ENCODE measurements around the gene PTPN4. TPM values are rescaled to one million over a fixed set of nuclear protein-coding genes. Genes with fewer than 3 reads are reported as not detected.

PTPN4 gene
- polyA plus RNA-seq, 3 donors: 5.5 to 6.7 (median 5.7) TPM

- no peak for TF ChIP-seq CTCF (IDR thresholded peaks at IDR 0.05)
Observed at GRCh38 chr2:119760237-119760955, 674 bp downstream of the PTPN4 start.

GRCh38 chr2:119760956-119761275 is 1.2 kb downstream of the PTPN4 start:
- Mint-ChIP-seq H3K27ac (peak overlapping the region in 1 of 7 donors; percentile 2), H3K36me3 (peaks cover 0 to 5% of the 10 kb centered on the region in 2 donors), H3K9me3 (peaks cover 0 to 4% (median 0%) of the 10 kb centered on the region in 7 donors), H3K4me3 (peak overlapping the region; percentile 89 to 90), H3K4me1 (peaks cover 37% of the 10 kb centered on the region), H3K27me3 (ENCODE audit: low read depth in 3 of 3) (no peaks in the 10 kb centered on the region)
- no peak for TF ChIP-seq CTCF (IDR thresholded peaks at IDR 0.05)
- DNase-seq: no peak
- Histone ChIP-seq H2AFZ (ENCODE audit: insufficient read depth, low read depth, low read length, poor library complexity, severe bottlenecking) (peak overlapping the region; percentile 99), H3K9ac (ENCODE audit: insufficient read depth, low read length, poor library complexity, severe bottlenecking) (no peak overlapping the region), H3K4me2 (replicated peaks; ENCODE audit: extremely low read depth, low read length, poor library complexity, severe bottlenecking) (peak overlapping the region; percentile 97), H3K9me3 (replicated peaks in 1 of 2; ENCODE audit: control insufficient read depth in 1 of 2, insufficient read depth in 1 of 2, low read length in 2 of 2) (no peaks in the 10 kb centered on the region), H3K27ac (ENCODE audit: low read depth in 1 of 2, low read length in 2 of 2) (no peak overlapping the region), H4K20me1 (ENCODE audit: insufficient read depth, low read length) (no peaks in the 10 kb centered on the region), H3K27me3 (ENCODE audit: control insufficient read depth in 2 of 2, insufficient read depth in 2 of 2, low read length in 2 of 2) (no peaks in the 10 kb centered on the region), H3K4me1 (ENCODE audit: control insufficient read depth in 1 of 2, insufficient read depth in 2 of 2, low read length in 2 of 2) (peaks cover 17 to 29% of the 10 kb centered on the region in 2 donors), H3K36me3 (replicated peaks in 1 of 2; ENCODE audit: control insufficient read depth in 1 of 2, insufficient read depth in 2 of 2, low read length in 2 of 2) (no peaks in the 10 kb centered on the region), H3K79me2 (ENCODE audit: insufficient read depth, low read length) (peaks cover 35% of the 10 kb centered on the region), H3K4me3 (replicated peaks in 1 of 3; ENCODE audit: low read depth in 2 of 3, low read length in 3 of 3) (peak overlapping the region in 2 of 3 experiments; percentile 59 to 97)
- WGBS (ENCODE audit: insufficient coverage): 0% methylated on average over 3 of the region's 4 CpGs
- intact Hi-C loops (cut with micrococcal nuclease): no loop called here

More at GRCh38 chr2:119760237-119760955, 674 bp downstream of the PTPN4 start:
- Mint-ChIP-seq H3K9me3 (peaks cover 0 to 2% (median 0%) of the 10 kb centered on the region in 7 donors), H3K4me1 (peaks cover 36% of the 10 kb centered on the region), H3K4me3 (peak overlapping the region; percentile 89 to 90), H3K27ac (peak overlapping the region in 5 of 7 donors; percentile 2 to 81 (median 48)), H3K36me3 (peaks cover 0 to 2% of the 10 kb centered on the region in 2 donors), H3K27me3 (ENCODE audit: low read depth in 3 of 3) (no peaks in the 10 kb centered on the region)
- intact Hi-C loops (cut with micrococcal nuclease): no loop called here
- H4K20me1 ChIP-seq (ENCODE audit: insufficient read depth, low read length): no peaks in the 10 kb centered on the region
- no peaks in the 10 kb centered on the region for H3K36me3 ChIP-seq (replicated peaks in 1 of 2; ENCODE audit: control insufficient read depth in 1 of 2, insufficient read depth in 2 of 2, low read length in 2 of 2)
- peak overlapping the region; percentile 59 to 97 (median 85) for H3K4me3 ChIP-seq (replicated peaks in 1 of 3; ENCODE audit: low read depth in 2 of 3, low read length in 3 of 3)
- peaks cover 35% of the 10 kb centered on the region for H3K79me2 ChIP-seq (ENCODE audit: insufficient read depth, low read length)
- under 1% methylated on average over 19 of the region's 37 CpGs for WGBS (ENCODE audit: insufficient coverage)
- DNase-seq: peak in 1 of 3 donors; percentile 10
- no peaks in the 10 kb centered on the region for H3K27me3 ChIP-seq (ENCODE audit: control insufficient read depth in 2 of 2, insufficient read depth in 2 of 2, low read length in 2 of 2)
- peak overlapping the region; percentile 97 for H3K4me2 ChIP-seq (replicated peaks; ENCODE audit: extremely low read depth, low read length, poor library complexity, severe bottlenecking)
- H2AFZ ChIP-seq (ENCODE audit: insufficient read depth, low read depth, low read length, poor library complexity, severe bottlenecking): peak overlapping the region; percentile 99
- H3K9me3 ChIP-seq (replicated peaks in 1 of 2; ENCODE audit: control insufficient read depth in 1 of 2, insufficient read depth in 1 of 2, low read length in 2 of 2): no peaks in the 10 kb centered on the region
- peak overlapping the region; percentile 23 to 88 for H3K27ac ChIP-seq (ENCODE audit: low read depth in 1 of 2, low read length in 2 of 2)
- peaks cover 17 to 29% of the 10 kb centered on the region in 2 donors for H3K4me1 ChIP-seq (ENCODE audit: control insufficient read depth in 1 of 2, insufficient read depth in 2 of 2, low read length in 2 of 2)
- peak overlapping the region; percentile 87 for H3K9ac ChIP-seq (ENCODE audit: insufficient read depth, low read length, poor library complexity, severe bottlenecking)

Data from CD14-positive monocyte (primary cell).